Ishikawa (cell line): Measurements from ENCODE around the gene ZBTB20.

Source experiments
- CEBPB ChIP-seq: IDR thresholded peaks from 2 replicates; pipeline ENCODE4 v1.6.1; 2012
- CREB1 ChIP-seq: IDR thresholded peaks from 2 replicates; pipeline ENCODE4 v1.6.1; 2012; ENCODE audit warnings: low read depth
- EP300 ChIP-seq: IDR thresholded peaks from 2 replicates; pipeline ENCODE4 v1.6.1; 2012; ENCODE audit warnings: borderline replicate concordance
- RAD21 ChIP-seq: IDR thresholded peaks from 2 replicates; pipeline ENCODE4 v1.6.1; 2012; ENCODE audit warnings: low read depth
- TCF12 ChIP-seq: IDR thresholded peaks from 2 replicates; pipeline ENCODE4 v1.6.1; 2012; ENCODE audit warnings: low read depth
- YY1 ChIP-seq: IDR thresholded peaks from 2 replicates; pipeline ENCODE4 v1.6.1; 2012; ENCODE audit warnings: low read depth
- TF ChIP-seq, protein P1 (sequence below): IDR thresholded peaks from 2 replicates; pipeline ENCODE4 v1.6.1; 2012; ENCODE audit warnings: low read depth, mild to moderate bottlenecking

DNA sequence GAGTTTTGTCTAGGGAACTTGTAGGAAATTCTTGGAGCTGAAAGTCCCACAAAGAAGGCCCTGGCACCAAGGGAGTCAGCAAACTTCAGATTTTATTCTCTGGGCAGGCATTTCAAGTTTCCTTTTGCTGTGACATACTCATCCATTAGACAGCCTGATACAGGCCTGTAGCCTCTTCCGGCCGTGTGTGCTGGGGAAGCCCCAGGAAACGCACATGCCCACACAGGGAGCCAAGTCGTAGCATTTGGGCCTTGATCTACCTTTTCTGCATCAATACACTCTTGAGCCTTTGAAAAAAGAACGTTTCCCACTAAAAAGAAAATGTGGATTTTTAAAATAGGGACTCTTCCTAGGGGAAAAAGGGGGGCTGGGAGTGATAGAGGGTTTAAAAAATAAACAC lies 838.3 kb downstream of the ZBTB20 start:
- TF ChIP-seq YY1 (no peak), RAD21 (no peak), TCF12 (no peak), EP300 (no peak), CREB1 (no peak), CEBPB (no peak)
- TF ChIP-seq, protein P1, sequence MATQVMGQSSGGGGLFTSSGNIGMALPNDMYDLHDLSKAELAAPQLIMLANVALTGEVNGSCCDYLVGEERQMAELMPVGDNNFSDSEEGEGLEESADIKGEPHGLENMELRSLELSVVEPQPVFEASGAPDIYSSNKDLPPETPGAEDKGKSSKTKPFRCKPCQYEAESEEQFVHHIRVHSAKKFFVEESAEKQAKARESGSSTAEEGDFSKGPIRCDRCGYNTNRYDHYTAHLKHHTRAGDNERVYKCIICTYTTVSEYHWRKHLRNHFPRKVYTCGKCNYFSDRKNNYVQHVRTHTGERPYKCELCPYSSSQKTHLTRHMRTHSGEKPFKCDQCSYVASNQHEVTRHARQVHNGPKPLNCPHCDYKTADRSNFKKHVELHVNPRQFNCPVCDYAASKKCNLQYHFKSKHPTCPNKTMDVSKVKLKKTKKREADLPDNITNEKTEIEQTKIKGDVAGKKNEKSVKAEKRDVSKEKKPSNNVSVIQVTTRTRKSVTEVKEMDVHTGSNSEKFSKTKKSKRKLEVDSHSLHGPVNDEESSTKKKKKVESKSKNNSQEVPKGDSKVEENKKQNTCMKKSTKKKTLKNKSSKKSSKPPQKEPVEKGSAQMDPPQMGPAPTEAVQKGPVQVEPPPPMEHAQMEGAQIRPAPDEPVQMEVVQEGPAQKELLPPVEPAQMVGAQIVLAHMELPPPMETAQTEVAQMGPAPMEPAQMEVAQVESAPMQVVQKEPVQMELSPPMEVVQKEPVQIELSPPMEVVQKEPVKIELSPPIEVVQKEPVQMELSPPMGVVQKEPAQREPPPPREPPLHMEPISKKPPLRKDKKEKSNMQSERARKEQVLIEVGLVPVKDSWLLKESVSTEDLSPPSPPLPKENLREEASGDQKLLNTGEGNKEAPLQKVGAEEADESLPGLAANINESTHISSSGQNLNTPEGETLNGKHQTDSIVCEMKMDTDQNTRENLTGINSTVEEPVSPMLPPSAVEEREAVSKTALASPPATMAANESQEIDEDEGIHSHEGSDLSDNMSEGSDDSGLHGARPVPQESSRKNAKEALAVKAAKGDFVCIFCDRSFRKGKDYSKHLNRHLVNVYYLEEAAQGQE: no peak
